Spleen (tissue), 11 donors: ENCODE results near the gene NR0B2. TPM values are rescaled to one million over a fixed set of nuclear protein-coding genes. Genes with fewer than 3 reads are reported as not detected.
A peak's percentile ranks its signal among the peaks of the same experiment; 100 is the strongest.

Source experiments
- DNase-seq: peaks from one replicate; pipeline ENCODE4 v3.0.0-alpha.2; 2020
- H3K27ac ChIP-seq, 8 donors: fragments of 200-600 bp; sonication (generic) in 7 of 8; 1 replicate in 4 of 8; 2 replicates in 4 of 8; pipeline versions ENCODE4 v1.5.0 to v1.8.0; 2016 to 2021; ENCODE audit warnings: inconsistent platforms in 4 of 8, mild to moderate bottlenecking in 4 of 8, moderate library complexity in 1 of 8
- H3K27me3 ChIP-seq, 7 donors: fragments of 200-600 bp; sonication (generic) in 6 of 7; replicated peaks in 1 of 7; 1 replicate in 4 of 7; 2 replicates in 3 of 7; pipeline versions ENCODE4 v1.5.0 to v1.8.0; 2016 to 2021; ENCODE audit warnings: inconsistent platforms in 3 of 7, mild to moderate bottlenecking in 1 of 7
- H3K36me3 ChIP-seq, 6 donors: fragments of 200-600 bp; sonication (generic) in 5 of 6; 1 replicate in 4 of 6; 2 replicates in 2 of 6; pipeline versions ENCODE4 v1.5.0 to v1.8.0; 2016 to 2021; ENCODE audit warnings: inconsistent platforms in 2 of 6
- H3K4me1 ChIP-seq, 6 donors: fragments of 200-600 bp; sonication (generic) in 5 of 6; 1 replicate in 3 of 6; 2 replicates in 3 of 6; pipeline versions ENCODE4 v1.5.0 to v1.8.0; 2016 to 2021; ENCODE audit warnings: inconsistent platforms in 3 of 6
- H3K4me3 ChIP-seq, 8 donors: fragments of 200-600 bp; sonication (generic) in 7 of 8; 1 replicate in 4 of 8; 2 replicates in 4 of 8; pipeline versions ENCODE4 v1.5.0 to v1.8.0; 2016 to 2021; ENCODE audit warnings: inconsistent platforms in 4 of 8, mild to moderate bottlenecking in 4 of 8, moderate library complexity in 2 of 8
- H3K9me3 ChIP-seq, 8 donors: fragments of 200-600 bp; sonication (generic) in 7 of 8; 1 replicate in 4 of 8; 2 replicates in 4 of 8; pipeline versions ENCODE4 v1.5.0 to v1.8.0; 2016 to 2021; ENCODE audit warnings: inconsistent platforms in 4 of 8
- POLR2A ChIP-seq, 3 donors: fragments of 450-650 bp; IDR thresholded peaks; one replicate each; pipeline ENCODE4 v1.5.1; 2017; ENCODE audit warnings: antibody characterized with exemption in 3 of 3, mild to moderate bottlenecking in 1 of 3
- POLR2AphosphoS5 ChIP-seq, 3 donors: sonication (generic); formaldehyde crosslinking; IDR thresholded peaks; one replicate each; pipeline ENCODE4 v1.5.1; 2017; ENCODE audit warnings: antibody characterized with exemption in 3 of 3
- WGBS, 5 donors: extraction: QIAGEN DNeasy Blood & Tissue Kit in 3 of 5; methylation state at CpG; one replicate each; pipeline versions ENCODE4 v1.1.5 to v1.1.7; 2013 to 2018; 5-methylcytosine and 5-hydroxymethylcytosine counted together
- intact Hi-C: fragments of 100-400 bp; cut with DNase I; formaldehyde crosslinking; loops from one replicate; pipeline ENCODE4 v1.15.0; 2023; ENCODE audit warnings: low total_unique reads
- polyA plus RNA-seq, 3 donors: library from polyadenylated mRNA; stranded (reverse); fragments of 200-250 nt; gene quantifications; one replicate each; pipeline ENCODE4 v1.2.1, GENCODE V29; 2013
- total RNA-seq, 7 donors: library from RNA; depleted of rRNA in 3 of 7; stranded (reverse); fragments of >200 nt in 3 of 7; fragmentation: NEBNext Ultra II Directional in 4 of 7; extraction: Animal tissue kit (Norgen Biotek cat#: 25700) in 4 of 7; gene quantifications; one replicate each; pipeline versions ENCODE4 v1.1.0 to v1.2.1, GENCODE V29; 2016 to 2021
- TF ChIP-seq, protein P1 (sequence below), 11 experiments: fragments of 200-600 bp in 7 of 11; fragments of 450-650 bp in 4 of 11; sonication (generic) in 4 of 11; IDR thresholded peaks in 8 of 11; conservative IDR thresholded peaks in 3 of 11; 1 replicate in 7 of 11; 2 replicates in 4 of 11; pipeline versions ENCODE4 v1.4.0 to v1.8.0; 2016 to 2021; ENCODE audit warnings: antibody characterized with exemption in 11 of 11, inconsistent platforms in 4 of 11, mild to moderate bottlenecking in 1 of 11
- donor health status: healthy with polysubstance abuse.
- donor health status: DM: no; HTN: no; CAD: no; lungs with moderate emphysema.
- donor health status: DM: no; HTN: no; CAD: no.
- donor health status: Bipolar disorder and iron deficiency.
- donor health status: healthy.
- donor health status: DM: no; HTN: no; CAD: no.
- donor health status: DM: yes; HTN: yes; CAD: no.

NR0B2 gene
- total and polyA plus RNA-seq, 10 donors: 0.74 to 27.1 (median 8.1) TPM

DNA sequence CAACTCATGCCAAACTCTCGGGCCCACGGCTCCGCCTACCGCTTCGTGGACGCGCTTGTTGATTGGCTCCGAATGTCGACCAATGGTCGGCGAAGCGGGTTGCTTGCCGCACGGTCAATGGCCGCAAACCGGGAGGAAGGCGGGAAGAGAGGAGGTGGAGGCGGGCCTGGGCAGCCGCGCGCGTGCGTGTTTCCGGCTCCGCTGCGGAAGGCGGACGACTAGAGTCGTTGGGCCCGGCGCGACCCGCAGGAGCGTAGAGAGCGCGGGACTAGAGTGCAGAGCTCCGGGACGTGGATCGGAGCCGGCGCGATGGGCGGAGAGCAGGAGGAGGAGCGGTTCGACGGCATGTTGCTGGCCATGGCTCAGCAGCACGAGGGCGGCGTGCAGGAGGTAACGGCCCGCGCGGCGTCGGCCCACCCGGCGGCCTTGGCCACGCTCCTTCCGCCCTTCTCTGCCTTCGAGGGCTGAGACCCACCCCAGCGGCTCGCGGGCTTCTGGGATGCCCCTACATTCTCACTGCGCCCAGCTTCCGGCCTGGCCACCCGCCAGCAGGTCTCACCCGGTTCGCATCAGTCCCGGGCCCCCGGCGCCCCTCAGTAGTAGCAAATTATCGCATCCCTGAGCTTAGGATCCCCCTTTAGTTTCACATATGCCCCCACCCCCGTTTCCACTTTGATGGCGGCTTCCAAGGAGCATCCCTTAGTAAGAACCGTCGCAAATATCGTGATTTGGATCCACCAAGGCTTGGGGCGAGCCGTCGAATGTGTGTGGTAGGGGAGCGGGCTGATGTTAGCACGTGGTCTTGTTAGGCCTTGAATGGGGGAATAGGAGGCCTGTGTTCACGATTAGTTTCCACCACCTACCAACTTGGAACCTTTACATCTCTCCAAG lies 8.0 kb upstream of the NR0B2 start, which contains the start of gene NUDC:
Gene NUDC (plus strand): TSS at position 204 of the 891 bp plus-strand sequence. CDS start 106 bp downstream, at position 310.
- Histone ChIP-seq H3K4me1 (peaks cover 7 to 49% (median 30%) of the 10 kb centered on the region in 6 donors), H3K27ac (peak within 1 kb of the TSS; percentile 20 to 92 (median 88)), H3K4me3 (peak within 1 kb of the TSS; percentile 36 to 91 (median 87)), H3K36me3 (peaks cover 0 to 39% (median 32%) of the 10 kb centered on the region in 6 donors), H3K9me3 (no peaks in the 10 kb centered on the region), H3K27me3 (no peaks in the 10 kb centered on the region)
- TF ChIP-seq POLR2AphosphoS5 (IDR thresholded peaks at IDR 0.05): peak; percentile 97 to 98 (median 97)
- TF ChIP-seq, protein P1, sequence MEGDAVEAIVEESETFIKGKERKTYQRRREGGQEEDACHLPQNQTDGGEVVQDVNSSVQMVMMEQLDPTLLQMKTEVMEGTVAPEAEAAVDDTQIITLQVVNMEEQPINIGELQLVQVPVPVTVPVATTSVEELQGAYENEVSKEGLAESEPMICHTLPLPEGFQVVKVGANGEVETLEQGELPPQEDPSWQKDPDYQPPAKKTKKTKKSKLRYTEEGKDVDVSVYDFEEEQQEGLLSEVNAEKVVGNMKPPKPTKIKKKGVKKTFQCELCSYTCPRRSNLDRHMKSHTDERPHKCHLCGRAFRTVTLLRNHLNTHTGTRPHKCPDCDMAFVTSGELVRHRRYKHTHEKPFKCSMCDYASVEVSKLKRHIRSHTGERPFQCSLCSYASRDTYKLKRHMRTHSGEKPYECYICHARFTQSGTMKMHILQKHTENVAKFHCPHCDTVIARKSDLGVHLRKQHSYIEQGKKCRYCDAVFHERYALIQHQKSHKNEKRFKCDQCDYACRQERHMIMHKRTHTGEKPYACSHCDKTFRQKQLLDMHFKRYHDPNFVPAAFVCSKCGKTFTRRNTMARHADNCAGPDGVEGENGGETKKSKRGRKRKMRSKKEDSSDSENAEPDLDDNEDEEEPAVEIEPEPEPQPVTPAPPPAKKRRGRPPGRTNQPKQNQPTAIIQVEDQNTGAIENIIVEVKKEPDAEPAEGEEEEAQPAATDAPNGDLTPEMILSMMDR (IDR thresholded peaks at IDR 0.05 in 8 of 11, conservative IDR thresholded peaks at IDR 0.05 in 3 of 11): peak in 1 of 11 experiments; percentile 29
- TF ChIP-seq POLR2A (IDR thresholded peaks at IDR 0.05): peak in 2 of 3 donors; percentile 14 to 71
- intact Hi-C loops: no loop called here
- 0 to 1% (median 0%) methylated on average over 46 to 83 of the region's 83 CpGs for WGBS, 5 donors
- peak; percentile 99 for DNase-seq

DNA sequence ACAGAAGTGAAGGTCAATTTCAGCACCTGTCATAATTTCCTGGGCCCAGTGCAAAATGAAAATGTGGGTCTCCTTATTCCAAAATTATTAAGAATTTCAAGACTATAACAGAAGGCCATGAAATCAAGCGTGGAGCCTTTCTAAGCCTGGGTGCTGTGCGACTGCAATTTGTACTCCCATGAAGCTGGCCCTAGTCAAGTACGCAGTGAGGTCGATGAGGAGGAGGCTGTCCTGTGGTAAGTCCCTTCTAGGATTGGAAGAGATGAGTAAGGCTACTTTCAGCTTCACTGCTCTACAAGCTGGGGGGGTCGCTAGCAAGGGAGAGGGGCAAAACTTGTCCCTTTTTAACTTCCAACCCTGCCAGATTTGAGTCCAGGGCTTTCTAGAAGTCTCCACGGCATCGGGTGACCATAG lies 7.4 kb upstream of the NR0B2 start:
- no peak for TF ChIP-seq POLR2AphosphoS5 (IDR thresholded peaks at IDR 0.05)
- TF ChIP-seq, protein P1 (IDR thresholded peaks at IDR 0.05 in 8 of 11, conservative IDR thresholded peaks at IDR 0.05 in 3 of 11): no peak
- no peak for TF ChIP-seq POLR2A (IDR thresholded peaks at IDR 0.05)
- H3K4me3 ChIP-seq: peak overlapping the region; percentile 36 to 91 (median 87)
- peak overlapping the region; percentile 20 to 92 (median 88) for H3K27ac ChIP-seq
- H3K27me3 ChIP-seq: no peaks in the 10 kb centered on the region
- peak; percentile 74 for DNase-seq
- WGBS, 5 donors: 13 to 25% (median 18%) methylated on average over 7 of the region's 7 CpGs
- H3K36me3 ChIP-seq: peaks cover 0 to 33% (median 25%) of the 10 kb centered on the region in 6 donors
- H3K9me3 ChIP-seq: no peaks in the 10 kb centered on the region
- intact Hi-C loops: no loop called here
- peaks cover 7 to 42% (median 30%) of the 10 kb centered on the region in 6 donors for H3K4me1 ChIP-seq

DNA sequence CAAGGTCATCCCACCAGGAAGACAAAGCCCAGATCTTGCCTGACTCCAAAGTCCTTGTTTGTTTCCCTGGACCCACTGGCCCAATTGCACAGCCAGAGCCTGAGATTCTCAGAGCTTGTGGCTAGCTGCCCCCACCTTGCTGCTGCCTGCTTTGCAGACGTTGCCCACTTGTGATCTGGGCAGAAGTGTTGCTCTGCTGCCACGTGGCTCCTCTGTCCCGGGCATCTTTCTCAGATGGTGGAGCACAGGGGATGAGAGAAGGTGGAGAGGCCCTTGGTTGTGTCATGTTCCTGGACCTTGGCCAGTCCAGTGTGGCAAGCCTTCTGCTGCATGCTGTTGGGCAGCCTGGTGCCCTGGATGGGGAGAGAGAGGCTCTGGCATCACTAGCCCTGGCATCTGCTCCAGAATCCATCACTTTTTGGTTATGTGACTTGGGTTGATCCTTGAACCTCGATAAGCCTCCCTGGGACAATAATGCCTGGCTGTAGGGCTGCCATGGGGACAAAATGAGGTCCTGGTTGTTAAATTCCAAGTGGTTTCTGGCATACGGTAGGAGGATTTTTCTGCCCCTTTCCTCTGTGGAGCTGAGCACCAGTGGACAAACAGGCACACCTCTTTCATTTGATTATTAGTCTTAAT lies 1.5 kb upstream of the NR0B2 start:
- DNase-seq: no peak
- H3K4me1 ChIP-seq: peaks cover 0 to 11% (median 2%) of the 10 kb centered on the region in 6 donors
- WGBS, 5 donors: 54 to 79% (median 67%) methylated on average over 5 of the region's 5 CpGs
- intact Hi-C loops: no loop called here
- H3K27ac ChIP-seq: peak overlapping the region in 5 of 8 donors; percentile 44 to 88 (median 80)
- no peaks in the 10 kb centered on the region for H3K36me3 ChIP-seq
- no peak overlapping the region for H3K4me3 ChIP-seq
- TF ChIP-seq, protein P1 (IDR thresholded peaks at IDR 0.05 in 8 of 11, conservative IDR thresholded peaks at IDR 0.05 in 3 of 11): no peak
- no peak for TF ChIP-seq POLR2AphosphoS5 (IDR thresholded peaks at IDR 0.05)
- TF ChIP-seq POLR2A (IDR thresholded peaks at IDR 0.05): no peak
- H3K27me3 ChIP-seq: no peaks in the 10 kb centered on the region
- H3K9me3 ChIP-seq: no peaks in the 10 kb centered on the region
